HG02571 (cell line): ENCODE data around the gene KCNC3.

Source experiments
- ATAC-seq: cut with Tn5 transposase; IDR thresholded peaks from one replicate; pipeline ENCODE4 v1.9.1; 2021; ENCODE audit warnings: mild to moderate bottlenecking, moderate library complexity; ENCODE audit not compliant: unreplicated experiment

Gene KCNC3

DNA sequence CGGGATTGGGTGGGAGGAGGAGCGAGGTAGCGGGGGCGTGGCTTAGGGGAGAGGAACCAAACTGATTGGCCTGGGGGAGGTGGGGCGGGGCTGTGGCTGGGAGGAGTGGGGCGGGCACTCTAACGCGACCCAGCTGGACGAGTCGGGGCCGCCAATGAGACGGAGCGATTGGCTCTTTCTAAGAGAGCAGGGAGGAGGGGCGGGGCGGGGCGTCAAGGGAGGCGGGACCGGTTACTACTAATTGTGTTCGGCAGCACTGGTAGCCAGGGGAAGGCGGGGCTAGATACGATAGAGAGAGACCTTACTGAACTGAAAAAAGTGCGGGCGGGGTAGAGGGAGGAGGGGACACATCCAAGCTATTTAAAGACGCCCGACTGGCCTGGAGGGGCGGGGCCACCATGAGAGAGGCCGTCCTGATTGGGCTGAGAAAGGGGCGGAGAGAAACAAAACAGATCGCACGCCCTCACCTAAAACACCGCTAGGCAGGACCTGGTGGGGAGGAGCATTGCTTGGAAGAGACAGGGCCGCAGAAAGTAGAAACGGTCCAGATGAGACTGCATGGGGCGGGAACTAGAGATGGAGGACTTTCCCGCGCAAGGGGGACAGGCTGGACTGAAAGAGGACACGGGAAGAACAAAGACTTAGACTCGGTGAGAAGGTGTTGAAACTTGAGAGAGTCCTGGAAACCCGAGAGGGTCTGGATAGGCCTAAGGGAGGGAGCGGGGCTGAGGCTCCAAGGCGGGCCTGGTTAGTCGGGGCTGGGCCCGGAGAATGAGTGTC lies at the start of gene KCNC3:
KCNC3 (minus strand) TSS at position 232 of the 780 bp plus-strand sequence. CDS start 295 bp downstream, outside the sequence.
- ATAC-seq = peak; percentile 42

DNA sequence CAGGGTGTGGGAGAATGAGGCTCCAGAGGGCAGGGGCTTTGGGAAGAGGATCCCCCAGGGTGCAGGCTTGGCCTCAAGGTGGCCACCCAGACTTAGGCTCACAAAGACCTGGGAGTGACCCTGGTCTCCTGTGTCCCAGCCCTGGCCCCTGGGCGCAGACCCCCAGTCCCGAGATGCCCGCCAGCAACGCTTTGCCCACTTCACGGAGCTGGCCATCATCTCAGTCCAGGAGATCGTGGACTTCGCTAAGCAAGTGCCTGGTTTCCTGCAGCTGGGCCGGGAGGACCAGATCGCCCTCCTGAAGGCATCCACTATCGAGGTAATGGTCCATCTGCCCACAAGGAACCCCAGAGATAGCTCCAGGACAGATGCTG lies 49.7 kb upstream of the KCNC3 start:
- ATAC-seq = no peak

DNA sequence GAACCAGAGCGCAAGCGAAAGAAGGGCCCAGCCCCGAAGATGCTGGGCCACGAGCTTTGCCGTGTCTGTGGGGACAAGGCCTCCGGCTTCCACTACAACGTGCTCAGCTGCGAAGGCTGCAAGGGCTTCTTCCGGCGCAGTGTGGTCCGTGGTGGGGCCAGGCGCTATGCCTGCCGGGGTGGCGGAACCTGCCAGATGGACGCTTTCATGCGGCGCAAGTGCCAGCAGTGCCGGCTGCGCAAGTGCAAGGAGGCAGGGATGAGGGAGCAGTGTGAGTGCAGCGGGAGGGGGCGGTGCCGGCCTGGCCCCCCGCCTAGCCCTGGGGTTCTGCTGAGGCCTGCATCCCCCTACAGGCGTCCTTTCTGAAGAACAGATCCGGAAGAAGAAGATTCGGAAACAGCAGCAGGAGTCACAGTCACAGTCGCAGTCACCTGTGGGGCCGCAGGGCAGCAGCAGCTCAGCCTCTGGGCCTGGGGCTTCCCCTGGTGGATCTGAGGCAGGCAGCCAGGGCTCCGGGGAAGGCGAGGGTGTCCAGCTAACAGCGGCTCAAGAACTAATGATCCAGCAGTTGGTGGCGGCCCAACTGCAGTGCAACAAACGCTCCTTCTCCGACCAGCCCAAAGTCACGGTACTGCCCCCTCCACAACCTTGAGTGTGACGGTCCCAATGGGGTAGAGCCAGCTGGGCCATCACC lies 49.1 kb upstream of the KCNC3 start:
- no peak for ATAC-seq

DNA sequence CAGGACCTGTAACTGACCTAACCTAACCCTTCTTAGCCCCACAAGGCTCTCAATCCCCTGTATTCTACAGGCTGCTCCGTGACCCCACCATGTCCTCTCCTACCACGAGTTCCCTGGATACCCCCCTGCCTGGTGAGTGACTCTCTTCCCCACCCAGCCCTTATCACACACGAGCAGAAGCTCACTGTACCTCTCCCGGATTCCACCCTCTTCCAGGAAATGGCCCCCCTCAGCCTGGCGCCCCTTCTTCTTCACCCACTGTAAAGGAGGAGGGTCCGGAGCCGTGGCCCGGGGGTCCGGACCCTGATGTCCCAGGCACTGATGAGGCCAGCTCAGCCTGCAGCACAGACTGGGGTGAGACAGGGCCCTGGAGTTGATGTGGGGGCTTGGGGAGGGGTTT lies 48.3 kb upstream of the KCNC3 start:
- ATAC-seq = no peak

DNA sequence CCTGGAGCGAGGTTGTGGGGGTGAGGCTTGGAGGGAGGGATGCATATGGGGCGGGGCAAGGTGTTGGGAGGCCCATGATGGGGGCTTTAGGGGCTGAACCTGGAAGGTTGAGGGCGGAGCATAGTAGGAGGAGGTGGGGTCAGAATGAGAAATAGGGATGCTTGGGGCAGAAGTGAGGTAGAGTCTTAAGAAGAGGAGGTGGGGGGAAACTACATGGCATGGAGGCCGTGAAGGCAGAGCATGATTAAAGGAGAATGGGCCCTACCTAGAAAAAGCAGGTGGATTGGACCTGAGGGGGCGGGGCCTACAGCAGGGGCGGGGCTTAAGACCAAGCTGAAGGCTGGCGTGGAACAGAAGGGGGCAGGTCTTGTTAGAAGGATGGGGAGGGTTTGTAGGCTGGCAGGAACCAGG lies 47.9 kb upstream of the KCNC3 start:
- no peak for ATAC-seq

DNA sequence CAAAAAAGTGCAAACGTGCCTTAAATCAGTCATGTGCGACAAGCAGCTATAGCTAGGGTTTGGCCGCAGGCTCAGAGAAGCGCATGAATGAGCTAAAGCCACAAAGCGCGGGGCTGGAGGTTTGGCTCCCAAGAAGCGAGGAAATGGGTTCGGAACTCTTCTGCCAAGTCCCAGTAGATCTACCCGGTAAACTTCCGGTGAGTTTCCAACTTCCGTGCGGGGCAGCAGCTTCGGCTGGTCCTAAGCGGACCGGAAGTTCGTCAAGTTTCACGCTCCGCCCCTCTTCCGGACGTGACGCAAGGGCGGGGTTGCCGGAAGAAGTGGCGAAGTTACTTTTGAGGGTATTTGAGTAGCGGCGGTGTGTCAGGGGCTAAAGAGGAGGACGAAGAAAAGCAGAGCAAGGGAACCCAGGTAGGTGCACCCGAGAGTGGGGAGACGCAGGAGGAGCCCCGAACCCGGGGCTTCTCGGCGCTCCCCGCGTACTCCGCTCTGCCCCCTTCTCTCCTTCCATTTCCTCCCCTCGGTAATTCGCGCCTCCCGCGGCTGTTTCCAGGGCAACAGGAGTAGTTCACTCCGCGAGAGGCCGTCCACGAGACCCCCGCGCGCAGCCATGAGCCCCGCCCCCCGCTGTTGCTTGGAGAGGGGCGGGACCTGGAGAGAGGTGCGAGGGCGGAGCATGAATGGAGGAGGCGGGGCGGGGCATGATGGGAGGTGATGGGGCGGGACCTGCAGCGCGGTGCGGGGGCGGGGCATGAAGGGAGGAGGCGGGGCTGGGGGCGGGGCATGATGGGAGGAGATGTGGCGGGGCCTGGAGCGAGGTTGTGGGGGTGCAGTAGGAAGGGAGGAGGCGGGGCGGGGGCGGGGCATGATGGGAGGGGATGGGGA lies 47.2 kb upstream of the KCNC3 start, which contains the start of gene NR1H2:
NR1H2 (plus strand) TSS at position 292 of the 885 bp plus-strand sequence. CDS start 1,149 bp downstream, outside the sequence.
- peak; percentile 72 for ATAC-seq

DNA sequence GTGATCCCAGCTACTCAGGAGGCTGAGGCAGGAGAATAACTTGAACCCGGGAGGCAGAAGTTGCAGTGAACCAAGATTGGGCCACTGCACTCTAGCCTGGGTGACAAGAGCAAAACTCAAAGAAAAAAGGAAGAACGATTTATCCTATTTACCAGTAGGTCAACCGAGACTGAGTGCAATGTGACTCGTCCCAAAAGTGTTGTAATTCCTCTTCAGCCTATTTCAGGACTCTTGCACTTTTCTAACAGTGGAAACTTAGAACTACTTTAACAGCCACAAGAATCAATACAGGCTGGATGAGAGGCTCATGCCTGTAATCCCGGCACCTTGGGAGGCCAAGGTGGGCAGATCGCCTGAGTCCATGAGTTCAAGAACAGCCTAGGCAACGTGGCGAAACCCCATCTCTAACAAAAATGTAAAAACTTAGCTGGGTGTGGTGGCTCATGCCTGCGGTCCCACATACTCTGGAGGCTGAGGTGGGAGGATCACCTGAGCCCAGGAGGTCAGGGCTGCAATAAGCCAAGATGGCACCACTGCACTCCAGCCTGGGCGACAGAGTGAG lies 42.8 kb upstream of the KCNC3 start:
- ATAC-seq = no peak

DNA sequence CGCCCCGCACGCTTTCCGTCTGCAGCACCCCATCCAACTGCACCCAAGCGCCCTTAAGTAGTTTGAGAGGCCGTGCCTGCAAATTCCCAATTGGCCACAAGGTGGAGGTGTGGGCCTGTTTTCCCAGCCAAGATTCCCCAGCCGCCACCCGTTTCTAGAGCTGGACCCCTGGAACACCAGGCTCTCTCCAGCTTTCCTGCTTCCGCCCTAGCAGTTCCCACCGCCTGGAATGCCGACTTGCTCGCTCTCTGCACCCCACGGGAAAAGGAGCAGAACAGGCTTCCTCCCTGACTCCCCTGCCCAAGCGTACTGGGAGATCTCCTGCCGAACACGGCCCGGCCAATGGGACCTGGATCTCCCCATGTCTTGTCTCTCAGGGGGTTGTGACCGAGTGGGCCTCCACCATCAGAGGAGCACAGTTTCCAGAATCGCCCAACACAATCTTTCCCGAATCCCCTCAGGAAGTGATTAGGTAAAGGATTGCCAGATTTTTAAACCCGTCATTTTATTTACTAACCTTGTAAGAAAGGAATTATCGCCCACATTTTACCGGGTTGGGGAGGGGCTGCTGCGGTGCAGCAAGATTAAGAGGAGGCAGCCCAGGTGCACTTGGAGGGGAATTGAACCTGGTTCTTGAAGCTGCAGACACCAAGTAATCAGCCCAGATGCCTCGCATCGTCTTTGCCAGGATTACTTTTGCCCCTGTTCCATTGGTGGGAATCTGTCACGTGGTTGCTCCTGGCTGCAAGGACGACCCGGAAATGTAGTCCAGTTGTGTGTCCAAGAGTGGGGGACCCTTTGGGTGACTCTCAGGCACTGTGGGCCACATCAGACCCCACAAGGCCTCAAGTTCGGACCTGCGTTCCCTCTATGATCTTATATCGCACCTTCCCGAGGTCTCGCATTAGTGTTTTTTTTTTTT lies 39.7 kb upstream of the KCNC3 start:
- ATAC-seq = peak; percentile 65

DNA sequence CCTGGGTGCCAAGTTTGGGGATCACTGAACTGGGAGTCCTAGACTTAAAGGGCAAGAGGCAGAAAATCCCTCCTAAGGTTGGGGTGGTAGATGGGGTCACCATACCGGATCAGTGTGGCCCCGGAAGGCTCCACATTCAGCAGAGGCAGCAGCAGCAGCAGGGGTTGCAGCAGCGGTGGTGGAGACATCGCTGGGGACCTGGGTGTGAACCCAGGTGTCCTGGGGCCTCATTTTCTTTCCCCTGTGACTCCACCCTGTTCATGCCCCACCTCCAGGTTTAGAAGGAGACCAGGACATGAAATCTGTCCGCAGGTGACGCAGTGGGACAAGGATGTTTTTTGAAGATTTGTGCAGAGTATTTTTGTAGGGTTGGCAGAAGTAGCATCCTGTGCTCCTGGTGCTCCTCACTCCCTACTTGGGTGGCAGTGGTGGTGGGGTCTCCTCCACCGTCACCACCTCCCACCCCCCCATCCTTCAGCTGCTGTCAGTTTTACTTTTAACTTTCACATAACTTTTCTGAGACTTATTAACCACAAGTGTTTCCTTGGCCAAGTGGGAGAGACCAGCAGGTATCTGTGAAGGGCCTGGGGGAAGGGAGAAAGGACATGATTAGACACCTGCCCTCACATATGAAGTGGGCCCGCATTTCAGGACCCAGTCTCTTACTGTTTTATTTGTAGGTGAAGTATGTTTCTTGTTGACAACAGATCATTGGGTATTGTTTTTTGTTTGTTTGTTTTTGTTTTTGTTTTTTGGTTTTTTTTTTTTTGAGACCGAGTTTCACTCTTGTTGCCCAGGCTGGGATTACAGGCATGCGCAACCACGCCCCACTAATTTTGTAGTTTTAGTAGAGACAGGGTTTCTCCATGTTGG lies 36.5 kb upstream of the KCNC3 start, which contains the start of gene NAPSA:
NAPSA (minus strand) TSS at position 206 of the 873 bp plus-strand sequence; CDS start at position 188, 18 bp downstream.
- ATAC-seq = no peak

DNA sequence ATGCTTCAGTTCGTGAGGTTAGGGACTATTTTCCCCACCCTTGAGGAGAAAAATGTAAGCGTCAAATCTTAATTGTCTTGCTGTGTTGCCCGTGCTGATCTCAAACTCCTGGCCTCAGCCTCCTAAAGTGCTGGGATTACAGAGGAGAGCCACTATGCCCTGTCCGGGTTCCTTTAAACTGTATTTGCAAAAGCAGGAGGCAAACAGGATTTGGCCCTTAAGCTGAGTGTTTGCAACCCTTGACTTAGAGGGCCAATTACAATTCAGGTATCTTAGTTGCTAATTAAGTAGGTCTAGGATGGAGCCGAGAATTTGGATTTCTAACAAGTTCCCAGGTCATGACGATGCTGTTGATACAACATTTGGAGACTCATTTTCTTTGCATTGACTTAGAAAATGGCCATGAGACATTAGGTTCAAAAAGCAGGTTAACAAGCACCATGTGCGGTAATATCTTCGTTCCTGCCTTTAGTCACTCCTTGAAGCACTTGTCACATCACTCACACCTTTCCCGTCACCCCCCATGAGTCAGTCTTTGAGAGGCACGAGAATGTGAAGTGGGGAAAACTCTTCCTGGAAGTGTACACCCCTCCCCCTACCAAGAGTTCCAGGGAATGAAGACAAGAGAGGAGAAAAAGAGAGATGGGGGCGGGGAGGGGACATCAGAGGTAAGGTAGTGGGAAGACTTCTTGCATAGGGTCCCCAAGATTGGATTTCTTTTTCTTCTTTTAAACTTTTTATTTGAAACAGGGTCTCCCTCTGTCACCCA lies 33.7 kb upstream of the KCNC3 start:
- ATAC-seq = no peak

DNA sequence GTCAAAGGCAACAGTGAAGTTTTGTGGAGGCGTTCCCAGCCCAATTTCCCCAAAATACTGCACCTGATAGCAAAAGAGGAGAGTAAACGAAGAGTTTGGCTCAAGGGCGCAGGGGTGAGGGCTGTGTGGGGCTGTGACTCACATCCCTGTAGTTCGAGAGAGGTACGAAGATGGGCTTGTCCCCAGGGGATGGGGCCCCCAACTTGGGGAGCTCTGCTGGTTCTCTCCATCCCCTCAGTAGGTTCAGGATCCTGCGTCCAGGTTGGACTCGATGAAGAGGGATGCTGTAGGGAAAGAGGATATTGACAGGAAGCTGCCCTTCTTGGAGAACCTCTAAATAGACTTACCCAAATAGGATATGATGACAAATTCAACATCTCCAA lies 32.8 kb upstream of the KCNC3 start:
- no peak for ATAC-seq

DNA sequence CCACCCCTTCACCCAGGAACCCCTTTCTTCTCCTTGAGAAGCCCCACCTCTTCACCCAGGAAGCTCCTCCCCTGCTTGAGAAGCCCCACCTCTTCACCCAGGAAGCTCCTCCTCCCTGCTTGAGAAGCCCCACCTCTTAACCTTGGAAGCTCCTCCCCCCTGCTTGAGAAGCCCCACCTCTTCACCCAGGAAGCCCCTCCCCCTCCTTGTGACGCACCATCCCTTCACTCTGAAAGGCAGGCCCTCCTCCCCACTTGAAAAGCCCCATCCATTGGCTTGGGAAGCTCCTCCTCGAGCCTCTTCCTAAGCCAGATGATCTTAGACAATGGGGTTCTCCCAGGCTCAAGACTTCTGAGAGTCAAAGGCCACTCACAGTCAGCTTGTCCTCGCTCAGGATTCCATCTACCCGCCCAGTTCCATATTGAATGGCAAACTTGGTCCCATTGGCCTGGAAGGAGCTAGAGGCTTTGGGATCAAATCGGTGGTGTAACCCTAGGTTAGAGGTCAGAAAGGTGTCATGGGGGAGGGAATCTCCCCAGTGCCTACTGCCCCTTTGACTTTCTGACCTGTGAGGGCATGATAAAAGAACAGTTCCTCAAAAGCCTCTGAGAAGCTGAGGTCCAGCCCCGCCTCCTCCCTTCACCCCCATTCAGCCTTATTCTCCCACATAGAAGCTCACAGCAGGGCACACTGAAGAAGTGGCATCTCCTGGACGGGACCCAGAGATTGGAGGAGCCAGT lies 32.3 kb upstream of the KCNC3 start:
- no peak for ATAC-seq

DNA sequence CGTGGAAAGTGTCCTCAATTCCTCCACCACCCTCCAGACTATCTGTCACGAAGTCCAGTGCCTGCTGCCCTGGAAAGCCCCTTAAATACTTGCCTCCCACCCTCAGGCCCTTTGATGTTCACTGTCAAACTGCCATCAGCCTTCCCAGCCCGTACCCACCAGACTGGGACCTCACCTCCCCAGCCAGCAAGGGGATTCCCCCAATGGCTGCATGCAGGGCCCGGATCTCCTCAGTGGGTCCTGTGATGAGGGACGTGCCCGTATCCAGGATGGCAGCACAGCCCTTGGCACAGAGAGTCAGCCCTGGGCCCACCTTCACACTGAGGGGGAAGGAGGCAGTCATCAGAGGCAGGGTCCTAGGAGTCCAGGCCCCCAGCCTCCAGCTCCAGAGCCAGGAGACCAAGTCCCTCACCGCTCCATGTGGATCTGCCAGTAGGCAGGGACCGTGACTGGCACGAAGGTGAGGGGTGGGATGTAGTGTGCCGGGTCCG lies 30.2 kb upstream of the KCNC3 start:
- no peak for ATAC-seq

DNA sequence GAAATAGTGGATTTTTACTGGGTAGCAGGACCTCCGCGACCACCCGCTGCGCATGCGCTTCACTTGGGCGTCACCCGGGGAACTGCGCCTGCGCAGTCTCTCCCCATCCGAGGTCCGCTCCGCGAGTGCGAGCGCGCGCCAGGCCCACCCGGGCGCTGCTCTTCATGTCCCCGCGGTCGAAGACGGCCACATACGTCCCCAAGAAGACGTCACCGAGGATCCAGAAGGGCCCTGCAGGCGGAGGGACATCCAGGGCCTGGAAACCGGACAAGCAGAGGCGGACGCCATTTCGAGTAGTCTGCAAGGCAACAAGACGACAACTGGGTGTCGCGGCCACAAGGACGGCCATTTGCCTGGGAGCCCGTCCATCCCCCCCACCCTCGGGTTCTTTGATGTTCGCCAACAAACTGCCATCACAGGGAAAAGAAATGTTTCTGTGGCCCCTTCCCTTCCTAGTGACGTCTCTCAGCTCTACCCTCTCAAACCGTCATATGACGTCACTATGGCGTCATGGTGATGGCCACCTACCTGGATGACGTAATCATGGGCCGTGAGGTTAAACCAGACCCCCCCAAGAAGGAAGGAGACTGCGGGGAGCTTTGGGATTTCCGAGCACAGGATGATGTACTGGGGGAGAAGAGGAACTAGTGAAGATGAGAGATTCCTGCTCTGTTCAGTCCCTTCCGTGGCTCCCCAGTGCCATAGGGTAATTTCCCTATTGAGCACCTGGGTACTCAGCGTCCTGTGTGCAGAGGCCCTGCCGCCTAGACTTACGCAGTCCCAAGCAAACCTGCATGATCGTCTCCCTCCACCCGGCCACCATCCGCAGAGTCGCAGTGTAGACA lies 29.5 kb upstream of the KCNC3 start:
- no peak for ATAC-seq

DNA sequence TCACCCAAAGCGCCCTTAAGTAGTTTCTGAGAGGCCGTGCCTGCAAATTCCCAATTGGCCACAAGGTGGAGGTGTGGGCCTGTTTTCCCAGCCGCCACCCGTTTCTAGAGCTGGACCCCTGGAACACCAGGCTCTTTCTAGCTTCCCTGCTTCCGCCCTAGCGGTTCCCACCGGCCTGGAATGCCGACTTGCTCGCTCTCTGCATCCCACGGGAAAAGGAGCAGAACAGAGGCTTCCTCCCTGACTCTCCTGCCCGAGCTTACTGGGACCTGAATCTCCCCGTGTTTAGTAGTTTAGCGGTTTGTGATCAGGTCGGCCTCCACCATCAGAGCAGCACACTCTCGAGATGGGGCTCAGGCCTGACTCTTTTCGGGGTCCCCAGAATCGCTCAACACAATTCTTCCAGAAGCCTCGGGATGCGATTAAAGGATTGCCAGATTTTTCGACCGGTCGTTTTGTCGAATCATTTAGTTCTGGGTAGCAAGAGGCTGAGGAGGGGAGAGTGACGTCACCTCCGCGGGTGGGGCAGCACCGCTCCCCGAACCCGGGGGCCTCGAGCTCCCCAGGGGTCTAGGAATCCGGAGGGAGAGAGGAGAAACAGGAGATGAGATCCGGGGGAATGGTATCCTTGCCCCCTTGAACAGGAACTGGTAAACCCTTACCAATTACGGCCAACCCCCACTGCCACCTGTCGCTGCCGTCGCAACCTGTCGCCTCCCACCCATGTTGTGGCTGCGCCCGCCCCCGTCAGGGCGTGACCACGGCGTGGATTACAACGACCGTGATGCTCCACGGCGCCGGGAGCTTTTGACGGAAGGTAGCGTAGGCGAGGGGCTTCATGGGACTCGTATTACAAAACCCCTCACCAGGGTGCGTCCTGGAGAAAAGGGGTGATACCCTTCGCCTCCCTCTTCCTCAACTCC lies 28.3 kb upstream of the KCNC3 start:
- no peak for ATAC-seq
